ENCODE data around the gene SLC35F6. TPM values are rescaled to one million over a fixed set of nuclear protein-coding genes. Genes with fewer than 3 reads are reported as not detected.

SLC35F6 gene
- total and polyA plus RNA-seq, 9 of the 15 experiments (the other 6 are each of a cell fraction or from before 2014, with no cell fraction given) = 11.9 to 47.3 (median 22.5) TPM

- TF ChIP-seq ZNF224 (CRISPR knock-in tag; IDR thresholded peaks at IDR 0.05) = no peak
- TF ChIP-seq POLR2G (IDR thresholded peaks at IDR 0.05; ENCODE audit: low read depth, low read length) = peak; percentile 80
- TF ChIP-seq SAFB2 (IDR thresholded peaks at IDR 0.05; ENCODE audit: borderline replicate concordance, low read depth, low read length, severe bottlenecking) = no peak
- TF ChIP-seq ZZZ3 (IDR thresholded peaks at IDR 0.05) = no peak
- TF ChIP-seq TAF9B (IDR thresholded peaks at IDR 0.05; ENCODE audit: partially characterized antibody) = peak; percentile 88
- TF ChIP-seq ZNF561 (CRISPR knock-in tag; conservative IDR thresholded peaks at IDR 0.05) = no peak
- TF ChIP-seq XRCC5 (IDR thresholded peaks at IDR 0.05; ENCODE audit: low read depth, low read length) = peak; percentile 43; the same call in 1 of the 2 replicates
- no peak for TF ChIP-seq MCM2 (IDR thresholded peaks at IDR 0.05; ENCODE audit: low read depth)
- peak; percentile 53 for TF ChIP-seq ZBTB2 (IDR thresholded peaks at IDR 0.05)
- TF ChIP-seq ZNF175 (CRISPR knock-in tag; IDR thresholded peaks at IDR 0.05; ENCODE audit: low read depth) = peak; percentile 92
- no peak for TF ChIP-seq ZNF3 (CRISPR knock-in tag; IDR thresholded peaks at IDR 0.05)
- no peak for TF ChIP-seq DLX4 (CRISPR knock-in tag; IDR thresholded peaks at IDR 0.05)
- TF ChIP-seq CBX8 (IDR thresholded peaks at IDR 0.05; ENCODE audit: borderline replicate concordance, extremely low read depth, low read depth, low read length, poor library complexity, severe bottlenecking) = no peak
- TF ChIP-seq CCNT2 (IDR thresholded peaks at IDR 0.05; ENCODE audit: borderline replicate concordance, extremely low read depth, insufficient read length, low read depth, low read length) = peak; percentile 73
- peak; percentile 78 for TF ChIP-seq KLF16 (IDR thresholded peaks at IDR 0.05)
- peak in 1 of 2 experiments; percentile 72; a peak in 2 of 4 replicates for TF ChIP-seq TRIM24 (IDR thresholded peaks at IDR 0.05)
- TF ChIP-seq RBM17 (IDR thresholded peaks at IDR 0.05; ENCODE audit: borderline replicate concordance, low read depth, low read length) = no peak
- TF ChIP-seq PTTG1 (tag; IDR thresholded peaks at IDR 0.05; ENCODE audit: low read depth) = no peak
- no peak for TF ChIP-seq ZNF512 (tag; IDR thresholded peaks at IDR 0.05)
- TF ChIP-seq ERF (CRISPR knock-in tag; IDR thresholded peaks at IDR 0.05) = peak; percentile 80; the same call in 1 of the 2 replicates
- TF ChIP-seq PHF20 (IDR thresholded peaks at IDR 0.05; ENCODE audit: partially characterized antibody) = no peak
- 0 out of 2 replicates have a peak, but pooled peaks have one; percentile 77 for TF ChIP-seq ZBTB17 (CRISPR knock-in tag; IDR thresholded peaks at IDR 0.05)
- TF ChIP-seq PTRF (tag; IDR thresholded peaks at IDR 0.05) = no peak
- no peak for TF ChIP-seq SREBF2 (CRISPR knock-in tag; IDR thresholded peaks at IDR 0.05)
- peak; percentile 94 for TF ChIP-seq CBFB (CRISPR knock-in tag; IDR thresholded peaks at IDR 0.05)
- TF ChIP-seq HDAC8 (tag; IDR thresholded peaks at IDR 0.05) = peak; percentile 61; the same call in 1 of the 2 replicates
- no peak for TF ChIP-seq SRSF3 (IDR thresholded peaks at IDR 0.05; ENCODE audit: insufficient read depth, low read length)
Observed at GRCh38 chr2:26769089-26769761, 5.1 kb downstream of the SLC35F6 start (continued).

All from K562 (cell line).